Neuronal stem cell (in vitro differentiated cells): ENCODE measurements around the gene SYCP2L.

Experiments
- DNase-seq: peaks from one replicate; pipeline ENCODE4 v3.0.0-alpha.2; 2013; ENCODE audit warnings: low spot score
- H2AFZ ChIP-seq: one replicate; pipeline ENCODE4 v1.6.1; 2013; ENCODE audit warnings: mild to moderate bottlenecking, low read length, inconsistent platforms
- H2AK5ac ChIP-seq: 2 replicates; pipeline ENCODE4 v1.6.1; 2013; ENCODE audit warnings: low read depth, mild to moderate bottlenecking, inconsistent platforms, low read length, moderate library complexity, mixed read lengths
- H2BK120ac ChIP-seq: 2 replicates; pipeline ENCODE4 v1.6.1; 2013; ENCODE audit warnings: low read depth, mild to moderate bottlenecking, inconsistent platforms, low read length, moderate library complexity, mixed read lengths
- H2BK12ac ChIP-seq: one replicate; pipeline ENCODE4 v1.6.1; 2013; ENCODE audit warnings: low read length, inconsistent platforms
- H2BK15ac ChIP-seq: 2 replicates; pipeline ENCODE4 v1.6.1; 2013; ENCODE audit warnings: mild to moderate bottlenecking, low read length, inconsistent platforms, mixed read lengths
- H2BK5ac ChIP-seq: one replicate; pipeline ENCODE4 v1.6.1; 2013; ENCODE audit warnings: inconsistent platforms, mild to moderate bottlenecking, low read length, moderate library complexity
- H3K14ac ChIP-seq: one replicate; pipeline ENCODE4 v1.6.1; 2013; ENCODE audit warnings: low read length, inconsistent platforms
- H3K18ac ChIP-seq: 2 replicates; pipeline ENCODE4 v1.6.1; 2013; ENCODE audit warnings: low read length, inconsistent platforms
- H3K23ac ChIP-seq: 2 replicates; pipeline ENCODE4 v1.6.1; 2013; ENCODE audit warnings: low read depth, mild to moderate bottlenecking, mixed read lengths, low read length, inconsistent platforms; ENCODE audit not compliant: poor library complexity
- H3K27ac ChIP-seq: replicated peaks from 3 replicates; pipeline ENCODE4 v1.5.1; 2013; ENCODE audit warnings: low read length, inconsistent platforms
- H3K27me3 ChIP-seq, 3 experiments: 2 replicates each; pipeline ENCODE4 v1.6.1; 2013; ENCODE audit warnings: low read length in 3 of 3, mild to moderate bottlenecking in 2 of 3, inconsistent platforms in 1 of 3, low read depth in 1 of 3, mixed read lengths in 1 of 3, moderate library complexity in 1 of 3; ENCODE audit not compliant: control insufficient read depth in 3 of 3, insufficient read depth in 3 of 3
- H3K36me3 ChIP-seq, 2 donors: replicated peaks in 1 of 2; 2 replicates each; pipeline ENCODE4 v1.6.1; 2013; ENCODE audit warnings: low read length in 2 of 2; ENCODE audit not compliant: control insufficient read depth in 2 of 2, insufficient read depth in 2 of 2
- H3K4ac ChIP-seq: 2 replicates; pipeline ENCODE4 v1.6.1; 2013; ENCODE audit warnings: inconsistent platforms, mild to moderate bottlenecking, low read length, moderate library complexity
- H3K4me1 ChIP-seq, 2 donors: 1 replicate in 1 of 2; 2 replicates in 1 of 2; pipeline ENCODE4 v1.6.1; 2013; ENCODE audit warnings: low read length in 2 of 2, low read depth in 1 of 2; ENCODE audit not compliant: control insufficient read depth in 2 of 2, insufficient read depth in 1 of 2
- H3K4me2 ChIP-seq: one replicate; pipeline ENCODE4 v1.6.1; 2013; ENCODE audit warnings: mild to moderate bottlenecking, low read length, inconsistent platforms; ENCODE audit not compliant: insufficient read depth, poor library complexity, severe bottlenecking
- H3K4me3 ChIP-seq, 2 donors: 2 replicates each; pipeline ENCODE4 v1.5.1; 2013; ENCODE audit warnings: low read length in 2 of 2, mild to moderate bottlenecking in 2 of 2, inconsistent platforms in 1 of 2, moderate library complexity in 1 of 2
- H3K79me1 ChIP-seq: one replicate; pipeline ENCODE4 v1.6.1; 2013; ENCODE audit warnings: low read depth, mild to moderate bottlenecking, inconsistent platforms, low read length, moderate library complexity
- H3K9ac ChIP-seq: one replicate; pipeline ENCODE4 v1.6.1; 2013; ENCODE audit warnings: mild to moderate bottlenecking, low read depth, low read length, inconsistent platforms; ENCODE audit not compliant: poor library complexity
- H3K9me3 ChIP-seq, 2 donors: replicated peaks in 1 of 2; 2 replicates each; pipeline versions ENCODE3 to v1.6.1; 2013; ENCODE audit warnings: low read length in 2 of 2, mild to moderate bottlenecking in 2 of 2, inconsistent platforms in 1 of 2, low read depth in 1 of 2, mixed read lengths in 1 of 2, moderate library complexity in 1 of 2; ENCODE audit not compliant: control insufficient read depth in 2 of 2, insufficient read depth in 1 of 2
- H4K8ac ChIP-seq: one replicate; pipeline ENCODE4 v1.6.1; 2013; ENCODE audit warnings: low read depth, mild to moderate bottlenecking, inconsistent platforms, low read length, moderate library complexity
- H4K91ac ChIP-seq: one replicate; pipeline ENCODE4 v1.6.1; 2013; ENCODE audit warnings: low read length, low read depth, mild to moderate bottlenecking, inconsistent platforms; ENCODE audit not compliant: poor library complexity
- WGBS, 2 donors: extraction: QIAGEN DNeasy Blood & Tissue Kit; methylation state at CpG; one replicate each; pipeline ENCODE4 v1.1.7; 2013; ENCODE audit warnings: missing lambda C conversion rate in 2 of 2, mixed read lengths in 1 of 2; ENCODE audit not compliant: insufficient read length in 2 of 2, insufficient replicate concordance in 1 of 2; ENCODE audit errors: extremely low coverage in 2 of 2; 5-methylcytosine and 5-hydroxymethylcytosine counted together

The SYCP2L gene

GRCh38 chr6:10875026-10875425, 11.8 kb upstream of the SYCP2L start:
- H3K4me2 ChIP-seq = no peak overlapping the region
- no peak overlapping the region for H2BK5ac ChIP-seq
- H4K8ac ChIP-seq = no peak overlapping the region
- no peaks in the 10 kb centered on the region for H3K36me3 ChIP-seq
- no peak overlapping the region for H2BK15ac ChIP-seq
- H2BK12ac ChIP-seq = no peak overlapping the region
- no peak overlapping the region for H2BK120ac ChIP-seq
- H3K4ac ChIP-seq = no peak overlapping the region
- H3K14ac ChIP-seq = no peak overlapping the region
- WGBS, 2 donors = no CpG with 5 or more reads among the region's 4 CpGs
- no peak overlapping the region for H3K9ac ChIP-seq
- no peaks in the 10 kb centered on the region for H3K9me3 ChIP-seq
- H3K27me3 ChIP-seq = peaks cover 0 to 41% (median 1%) of the 10 kb centered on the region in 3 experiments
- H2AK5ac ChIP-seq = no peak overlapping the region
- H3K79me1 ChIP-seq = peaks cover 1% of the 10 kb centered on the region
- H3K4me3 ChIP-seq = no peak overlapping the region
- no peak for DNase-seq
- no peak overlapping the region for H3K23ac ChIP-seq
- no peak overlapping the region for H4K91ac ChIP-seq
- no peak overlapping the region for H2AFZ ChIP-seq
- no peak overlapping the region for H3K18ac ChIP-seq
- H3K4me1 ChIP-seq = no peaks in the 10 kb centered on the region
- H3K27ac ChIP-seq = no peak overlapping the region

GRCh38 chr6:10877012-10877411, 9.8 kb upstream of the SYCP2L start:
- WGBS, 2 donors = no CpG with 5 or more reads among the region's 14 CpGs
- peaks cover 17 to 61% (median 21%) of the 10 kb centered on the region in 3 experiments for H3K27me3 ChIP-seq

GRCh38 chr6:10877871-10878270, 9.0 kb upstream of the SYCP2L start:
- Histone ChIP-seq H3K27ac (no peak overlapping the region), H2BK12ac (no peak overlapping the region), H3K4me3 (no peak overlapping the region), H2BK120ac (no peak overlapping the region), H3K14ac (no peak overlapping the region), H3K23ac (no peak overlapping the region), H4K91ac (no peak overlapping the region), H3K36me3 (no peaks in the 10 kb centered on the region), H2BK5ac (no peak overlapping the region), H3K27me3 (peaks cover 26 to 69% (median 30%) of the 10 kb centered on the region in 3 experiments), H3K4ac (no peak overlapping the region), H3K4me1 (peaks cover 3 to 4% of the 10 kb centered on the region in 2 donors), H4K8ac (no peak overlapping the region), H3K79me1 (peaks cover 1% of the 10 kb centered on the region), H2BK15ac (no peak overlapping the region), H3K9me3 (no peaks in the 10 kb centered on the region), H3K18ac (no peak overlapping the region), H3K9ac (no peak overlapping the region), H2AFZ (no peak overlapping the region), H3K4me2 (no peak overlapping the region), H2AK5ac (no peak overlapping the region)
- no peak for DNase-seq
- no CpG with 5 or more reads among the region's 1 CpG for WGBS, 2 donors

More at GRCh38 chr6:10877012-10877411, 9.8 kb upstream of the SYCP2L start:
- DNase-seq = no peak
- Histone ChIP-seq H3K4me2 (no peak overlapping the region), H2BK120ac (no peak overlapping the region), H3K4me1 (peaks cover 0 to 3% of the 10 kb centered on the region in 2 donors), H3K23ac (no peak overlapping the region), H3K9ac (no peak overlapping the region), H3K18ac (no peak overlapping the region), H3K27ac (no peak overlapping the region), H3K14ac (no peak overlapping the region), H3K4ac (no peak overlapping the region), H4K8ac (no peak overlapping the region), H3K36me3 (no peaks in the 10 kb centered on the region), H2AK5ac (no peak overlapping the region), H2AFZ (no peak overlapping the region), H2BK12ac (no peak overlapping the region), H2BK5ac (no peak overlapping the region), H4K91ac (no peak overlapping the region), H3K4me3 (no peak overlapping the region), H3K9me3 (no peaks in the 10 kb centered on the region), H3K79me1 (peaks cover 1% of the 10 kb centered on the region), H2BK15ac (no peak overlapping the region)

- no peak overlapping the region for H3K4ac ChIP-seq
- H3K9me3 ChIP-seq = peaks cover 0 to 2% of the 10 kb centered on the region in 2 donors
- H4K8ac ChIP-seq = no peak overlapping the region
- H3K36me3 ChIP-seq = no peaks in the 10 kb centered on the region
- H3K4me1 ChIP-seq = peaks cover 4 to 7% of the 10 kb centered on the region in 2 donors
- no peak overlapping the region for H3K18ac ChIP-seq
- H3K27me3 ChIP-seq = peaks cover 36 to 80% (median 49%) of the 10 kb centered on the region in 3 experiments
- no peak overlapping the region for H4K91ac ChIP-seq
- no peak overlapping the region for H2AFZ ChIP-seq
- H3K27ac ChIP-seq = no peak overlapping the region
- no peak overlapping the region for H2BK15ac ChIP-seq
- no peak overlapping the region for H2BK120ac ChIP-seq
- no peak for DNase-seq
- H3K4me2 ChIP-seq = no peak overlapping the region
- H3K23ac ChIP-seq = no peak overlapping the region
- H3K4me3 ChIP-seq = no peak overlapping the region
- H2BK5ac ChIP-seq = no peak overlapping the region
- no CpG with 5 or more reads among the region's 2 CpGs for WGBS, 2 donors
- no peak overlapping the region for H2BK12ac ChIP-seq
- H3K79me1 ChIP-seq = peaks cover 3% of the 10 kb centered on the region
- no peak overlapping the region for H2AK5ac ChIP-seq
- H3K9ac ChIP-seq = no peak overlapping the region
- no peak overlapping the region for H3K14ac ChIP-seq
Measured at GRCh38 chr6:10880366-10880765, 6.5 kb upstream of the SYCP2L start.
